Measurements from ENCODE around the gene MYPOP.

The MYPOP gene

DNA sequence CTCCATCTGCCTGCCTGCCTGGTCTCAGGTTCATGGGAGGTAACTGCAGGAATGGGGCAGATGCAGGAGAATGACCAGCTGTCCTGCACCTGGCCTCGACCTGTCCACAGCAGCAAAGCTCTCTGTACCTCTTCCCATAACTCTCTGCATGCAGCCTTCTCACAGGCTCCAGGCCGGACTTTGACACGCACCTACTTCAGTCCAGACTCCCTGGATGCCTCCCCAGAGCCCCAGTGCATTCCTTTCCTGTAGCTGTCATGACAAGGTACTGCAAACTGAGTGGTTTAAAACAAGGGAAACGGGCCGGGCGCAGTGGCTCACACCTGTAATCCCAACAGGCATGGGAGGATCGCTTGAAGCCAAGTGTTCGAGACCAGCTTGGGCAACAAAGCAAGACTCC is 8.9 kb upstream of the MYPOP start:
- DNase-seq (ENCODE audit: low read depth), result no peak
- TF ChIP-seq, protein P1, sequence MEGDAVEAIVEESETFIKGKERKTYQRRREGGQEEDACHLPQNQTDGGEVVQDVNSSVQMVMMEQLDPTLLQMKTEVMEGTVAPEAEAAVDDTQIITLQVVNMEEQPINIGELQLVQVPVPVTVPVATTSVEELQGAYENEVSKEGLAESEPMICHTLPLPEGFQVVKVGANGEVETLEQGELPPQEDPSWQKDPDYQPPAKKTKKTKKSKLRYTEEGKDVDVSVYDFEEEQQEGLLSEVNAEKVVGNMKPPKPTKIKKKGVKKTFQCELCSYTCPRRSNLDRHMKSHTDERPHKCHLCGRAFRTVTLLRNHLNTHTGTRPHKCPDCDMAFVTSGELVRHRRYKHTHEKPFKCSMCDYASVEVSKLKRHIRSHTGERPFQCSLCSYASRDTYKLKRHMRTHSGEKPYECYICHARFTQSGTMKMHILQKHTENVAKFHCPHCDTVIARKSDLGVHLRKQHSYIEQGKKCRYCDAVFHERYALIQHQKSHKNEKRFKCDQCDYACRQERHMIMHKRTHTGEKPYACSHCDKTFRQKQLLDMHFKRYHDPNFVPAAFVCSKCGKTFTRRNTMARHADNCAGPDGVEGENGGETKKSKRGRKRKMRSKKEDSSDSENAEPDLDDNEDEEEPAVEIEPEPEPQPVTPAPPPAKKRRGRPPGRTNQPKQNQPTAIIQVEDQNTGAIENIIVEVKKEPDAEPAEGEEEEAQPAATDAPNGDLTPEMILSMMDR (conservative IDR thresholded peaks at IDR 0.05; ENCODE audit: control insufficient read depth, insufficient read depth, low read depth, low read length), result no peak
- no peak overlapping the region for H3K4me3 ChIP-seq (ENCODE audit: control insufficient read depth, low read depth, low read length)

DNA sequence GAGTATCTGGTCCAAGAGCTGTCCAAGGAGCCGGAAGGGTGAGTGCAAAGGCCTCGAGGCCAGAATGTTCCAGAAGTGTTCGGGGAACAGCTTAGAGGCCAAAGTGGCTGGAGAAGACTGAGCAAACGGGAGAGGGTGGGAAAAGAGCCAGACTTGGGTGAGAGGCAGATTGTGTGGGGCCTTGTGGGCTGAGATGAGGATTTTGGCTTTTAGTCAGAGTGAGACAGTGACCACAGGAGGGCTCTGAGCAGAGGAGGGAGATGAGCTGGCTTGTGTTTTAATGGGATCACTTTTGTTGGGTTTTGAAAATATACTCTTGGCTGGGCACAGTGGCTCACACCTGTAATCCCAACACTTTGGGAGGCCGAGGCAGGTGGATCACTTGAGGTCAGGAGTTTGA is 6.5 kb upstream of the MYPOP start:
- TF ChIP-seq, protein P1 (conservative IDR thresholded peaks at IDR 0.05; ENCODE audit: control insufficient read depth, insufficient read depth, low read depth, low read length), result peak; percentile 51
- DNase-seq (ENCODE audit: low read depth), result peak; percentile 70
- H3K4me3 ChIP-seq (ENCODE audit: control insufficient read depth, low read depth, low read length), result no peak overlapping the region

DNA sequence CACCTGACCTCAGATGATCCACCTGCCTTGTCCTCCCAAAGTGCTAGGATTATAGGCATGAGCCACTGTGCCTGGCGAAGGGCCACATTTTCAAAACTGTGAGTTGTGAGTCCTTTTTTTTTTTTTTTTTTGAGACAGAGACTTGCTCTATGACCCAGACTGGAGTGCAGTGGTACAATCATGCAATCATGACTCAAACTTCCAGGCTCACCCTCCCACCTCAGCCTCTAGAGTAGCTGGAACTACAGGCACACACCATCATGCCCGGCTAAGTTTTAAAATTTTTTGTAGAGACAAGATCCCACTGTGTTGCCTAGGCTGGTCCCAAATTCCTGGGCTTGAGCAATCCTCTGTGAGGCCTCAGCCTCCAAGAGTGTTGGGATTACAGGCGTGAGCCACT is 3.8 kb upstream of the MYPOP start:
- TF ChIP-seq, protein P1 (conservative IDR thresholded peaks at IDR 0.05; ENCODE audit: control insufficient read depth, insufficient read depth, low read depth, low read length), result no peak
- DNase-seq (ENCODE audit: low read depth), result peak; percentile 84

DNA sequence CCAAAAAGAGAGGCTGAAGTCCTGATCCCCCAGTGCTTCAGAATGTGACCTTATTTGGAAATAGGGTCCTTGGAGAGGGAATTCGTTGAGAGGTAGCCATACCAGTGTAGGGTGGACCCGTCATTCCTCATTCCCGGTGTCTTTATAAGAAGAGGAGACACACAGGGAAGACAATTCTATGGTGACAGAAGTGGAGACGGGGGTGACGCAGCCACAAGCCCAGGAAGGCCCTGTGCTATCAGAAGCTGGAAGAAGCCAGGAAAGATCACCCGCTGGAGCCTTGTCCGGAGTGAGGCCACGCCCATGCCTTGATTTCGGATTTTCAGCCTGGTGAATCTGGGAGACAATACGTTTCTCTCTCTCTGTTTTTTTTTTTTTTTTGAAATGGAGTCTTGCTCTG is 2.6 kb upstream of the MYPOP start:
- no peak for DNase-seq (ENCODE audit: low read depth)
- TF ChIP-seq, protein P1 (conservative IDR thresholded peaks at IDR 0.05; ENCODE audit: control insufficient read depth, insufficient read depth, low read depth, low read length), result no peak
- H3K4me3 ChIP-seq (ENCODE audit: control insufficient read depth, low read depth, low read length), result no peak overlapping the region

More for the DNA sequence above, 3.8 kb upstream of the MYPOP start:
- H3K4me3 ChIP-seq (ENCODE audit: control insufficient read depth, low read depth, low read length), result no peak overlapping the region

DNA sequence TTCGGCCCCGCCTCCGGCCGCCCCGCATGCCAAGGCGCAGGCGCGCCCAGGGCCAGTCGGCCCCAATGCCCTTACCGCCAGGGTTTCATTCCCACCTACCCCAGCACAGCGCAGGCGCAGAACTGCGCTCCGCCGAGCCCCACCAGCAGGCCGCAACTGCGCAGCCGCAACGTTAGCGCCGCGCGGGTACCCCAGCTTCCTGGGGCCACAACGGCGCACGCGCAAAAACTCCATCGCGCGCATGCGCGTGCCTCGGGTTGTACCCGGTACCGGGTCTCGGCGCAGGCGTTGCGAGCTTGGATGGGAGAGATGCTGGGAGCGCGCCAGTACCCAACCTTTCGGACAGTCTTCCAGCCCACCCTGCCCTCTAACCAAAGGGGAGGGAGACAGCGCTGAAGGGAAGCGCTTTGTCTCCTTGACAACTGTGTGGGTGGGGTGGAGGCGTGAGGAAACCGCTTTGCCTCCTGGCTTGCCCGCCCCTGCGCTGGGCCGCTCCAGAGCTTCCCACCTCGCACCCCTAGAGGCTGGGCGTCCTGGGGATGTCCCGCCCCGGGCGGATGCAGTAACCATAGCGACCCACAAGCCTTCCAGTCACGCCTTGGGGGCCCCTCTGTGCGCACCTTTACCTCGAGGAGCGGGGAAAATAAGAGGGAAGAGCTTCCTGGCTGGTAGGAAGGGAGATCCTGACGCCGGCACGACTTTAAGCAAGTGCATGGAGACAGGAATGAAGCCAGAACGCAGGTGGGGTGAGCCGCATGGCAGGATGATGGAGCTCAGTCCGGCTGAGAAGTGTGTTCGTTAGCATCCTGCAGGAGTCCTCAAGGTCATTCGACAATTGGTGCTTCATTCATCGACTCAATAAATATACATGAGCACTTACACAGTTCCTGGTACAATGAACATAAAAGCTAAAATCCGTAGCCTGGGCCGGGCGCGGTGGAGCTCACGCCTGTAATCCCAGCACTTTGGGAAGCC is 525 bp upstream of the MYPOP start:
- TF ChIP-seq, protein P1 (conservative IDR thresholded peaks at IDR 0.05; ENCODE audit: control insufficient read depth, insufficient read depth, low read depth, low read length), result no peak
- peak overlapping the region; percentile 88 for H3K4me3 ChIP-seq (ENCODE audit: control insufficient read depth, low read depth, low read length)
- DNase-seq (ENCODE audit: low read depth), result peak; percentile 95

DNA sequence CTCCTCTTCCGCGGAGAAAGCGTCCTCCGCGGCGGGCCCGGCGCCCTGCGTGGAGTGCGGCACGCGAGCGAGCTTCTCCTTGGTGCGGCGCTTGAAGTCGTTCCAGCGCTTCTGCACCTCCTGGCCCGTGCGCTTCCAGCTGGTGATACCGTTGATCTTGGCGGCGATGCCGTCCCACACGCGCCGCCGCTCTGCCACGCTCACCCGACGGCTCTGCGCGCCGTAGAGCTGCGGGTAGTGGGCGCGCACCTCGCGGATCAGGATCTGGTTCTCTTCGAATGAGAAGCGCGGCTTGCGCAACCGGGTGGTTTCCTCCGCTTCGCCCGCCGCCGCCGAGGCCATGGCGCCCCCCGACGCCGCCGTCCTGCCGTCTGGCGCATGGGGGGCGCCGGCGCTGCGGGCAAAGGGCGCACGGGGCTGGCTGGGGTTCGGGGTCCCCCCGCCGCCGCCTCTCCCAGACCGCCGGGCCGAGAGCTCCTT is 941 bp downstream of the MYPOP start:
- DNase-seq (ENCODE audit: low read depth), result peak; percentile 44
- H3K4me3 ChIP-seq (ENCODE audit: control insufficient read depth, low read depth, low read length), result peak overlapping the region; percentile 88
- TF ChIP-seq, protein P1 (conservative IDR thresholded peaks at IDR 0.05; ENCODE audit: control insufficient read depth, insufficient read depth, low read depth, low read length), result no peak

All from fibroblast of mammary gland (primary cell).